Measurements from ENCODE around the gene FAM237B.

FAM237B gene

DNA sequence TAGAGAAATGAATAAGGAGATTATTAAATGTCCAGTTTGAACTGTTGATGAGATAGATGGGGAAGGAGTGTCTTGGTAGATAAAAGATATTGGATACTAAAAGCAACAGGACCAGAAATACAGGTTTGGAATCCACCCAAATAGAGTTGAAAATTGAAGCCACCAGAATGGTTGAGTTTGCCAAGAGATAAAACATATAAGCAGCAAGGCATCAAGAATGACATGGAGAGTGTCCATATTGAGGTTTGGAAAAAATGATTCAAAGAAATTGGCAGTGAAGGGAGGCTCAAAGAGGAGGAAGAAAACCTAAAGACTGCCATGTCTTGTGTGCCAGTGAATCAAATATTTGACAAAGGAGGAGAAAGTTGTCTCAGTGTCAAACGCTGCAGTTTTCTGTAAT lies 51.9 kb downstream of the FAM237B start:
- Mint-ChIP-seq H3K4me3 (no peak overlapping the region), H3K36me3 (ENCODE audit: low read depth) (no peaks in the 10 kb centered on the region), H3K9me3 (no peaks in the 10 kb centered on the region), H3K4me1 (ENCODE audit: low read depth) (no peaks in the 10 kb centered on the region), H3K27me3 (peaks cover 4% of the 10 kb centered on the region), H3K27ac (no peak overlapping the region)

DNA sequence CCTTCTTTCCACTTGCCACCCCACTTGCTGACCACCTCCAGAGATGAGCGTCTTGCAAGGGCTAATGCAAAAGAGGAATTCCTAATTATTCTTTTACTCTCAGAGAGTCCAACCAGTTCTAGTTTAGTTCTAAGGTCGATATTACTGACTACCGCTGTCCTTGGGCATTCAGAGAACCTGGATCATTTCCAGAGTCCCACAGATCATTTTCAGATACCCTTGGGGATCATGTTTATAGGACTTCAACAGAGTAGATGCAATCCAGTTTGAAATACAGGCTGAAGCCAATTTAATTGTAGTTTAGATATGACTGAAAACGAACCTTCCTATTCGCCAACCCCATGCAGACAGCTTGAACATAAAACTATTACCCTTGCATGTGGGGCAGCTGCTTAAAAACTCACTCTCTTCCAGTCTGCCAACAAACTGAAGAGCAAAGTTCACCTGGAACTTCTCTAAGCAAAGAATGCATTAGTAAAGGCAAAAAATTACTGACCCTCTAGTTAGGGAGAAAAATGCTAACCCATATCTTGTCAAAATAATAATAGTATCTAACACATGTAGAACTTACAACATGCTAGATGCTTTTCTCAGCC lies 53.7 kb downstream of the FAM237B start:
- no peaks in the 10 kb centered on the region for H3K9me3 Mint-ChIP-seq
- H3K36me3 Mint-ChIP-seq (ENCODE audit: low read depth), result no peaks in the 10 kb centered on the region
- peaks cover 4% of the 10 kb centered on the region for H3K27me3 Mint-ChIP-seq
- H3K4me1 Mint-ChIP-seq (ENCODE audit: low read depth), result no peaks in the 10 kb centered on the region
- no peak overlapping the region for H3K27ac Mint-ChIP-seq
- H3K4me3 Mint-ChIP-seq, result no peak overlapping the region

DNA sequence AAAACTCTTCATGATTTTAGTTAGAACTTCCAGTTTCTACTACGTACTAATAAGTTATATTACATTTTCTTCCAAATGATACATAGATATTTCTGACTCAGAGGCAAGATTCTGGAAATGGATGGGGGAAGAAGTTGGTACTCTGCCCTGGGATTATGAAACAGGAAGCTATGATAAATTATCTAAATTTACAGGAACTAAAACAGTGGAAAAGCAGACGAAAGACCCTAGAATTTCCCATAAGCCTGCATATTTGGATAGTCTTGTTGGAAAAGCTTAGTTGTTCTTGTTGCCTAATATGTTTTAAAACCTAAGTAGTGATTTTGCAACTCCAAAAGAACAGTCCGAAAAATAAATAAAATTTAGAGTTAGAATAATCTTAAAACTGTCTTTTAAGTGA lies 54.3 kb downstream of the FAM237B start:
- no peaks in the 10 kb centered on the region for H3K4me1 Mint-ChIP-seq (ENCODE audit: low read depth)
- H3K27me3 Mint-ChIP-seq, result peaks cover 4% of the 10 kb centered on the region
- H3K4me3 Mint-ChIP-seq, result no peak overlapping the region
- H3K9me3 Mint-ChIP-seq, result no peaks in the 10 kb centered on the region
- H3K36me3 Mint-ChIP-seq (ENCODE audit: low read depth), result no peaks in the 10 kb centered on the region
- H3K27ac Mint-ChIP-seq, result no peak overlapping the region
